GM11168 (cell line): ENCODE results near the gene RAD51B.
"Not testable (repeated sequence)": the region's sequence is repeated elsewhere in the genome, so short reads cannot be mapped to it uniquely, and the experiment has no call there.

Experiments
- in situ Hi-C: fragments of 300-500 bp; cut with MboI; formaldehyde crosslinking; loops from one replicate; pipeline ENCODE4 v1.12.0; 2022; ENCODE audit warnings: low sequenced_read_pairs; ENCODE audit not compliant: unreplicated experiment

Gene RAD51B

DNA sequence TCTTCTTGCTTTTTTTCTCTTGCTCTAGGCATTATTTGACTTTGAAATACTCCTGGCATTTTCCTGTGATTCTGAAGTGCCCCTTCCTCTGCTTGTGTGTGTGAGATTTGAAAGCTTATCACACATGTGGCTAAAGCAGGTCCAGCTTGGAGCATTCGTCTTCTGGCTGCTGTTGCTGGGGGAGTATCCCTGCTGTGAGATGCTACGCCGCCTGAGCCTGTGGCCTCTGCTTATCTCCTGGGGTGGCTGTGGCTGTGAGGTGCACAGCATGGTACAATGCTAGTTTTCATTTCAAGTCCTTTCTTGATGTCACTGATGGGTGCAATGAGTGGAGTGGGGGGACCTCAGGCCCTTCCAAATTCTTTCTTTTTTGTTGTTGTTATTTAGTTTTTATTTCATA lies 601.5 kb downstream of the RAD51B start:
- in situ Hi-C loops, result loop anchor here (25.0 kb wide), 1 partner anchor 391 kb away; no protein-coding TSS in a partner anchor

DNA sequence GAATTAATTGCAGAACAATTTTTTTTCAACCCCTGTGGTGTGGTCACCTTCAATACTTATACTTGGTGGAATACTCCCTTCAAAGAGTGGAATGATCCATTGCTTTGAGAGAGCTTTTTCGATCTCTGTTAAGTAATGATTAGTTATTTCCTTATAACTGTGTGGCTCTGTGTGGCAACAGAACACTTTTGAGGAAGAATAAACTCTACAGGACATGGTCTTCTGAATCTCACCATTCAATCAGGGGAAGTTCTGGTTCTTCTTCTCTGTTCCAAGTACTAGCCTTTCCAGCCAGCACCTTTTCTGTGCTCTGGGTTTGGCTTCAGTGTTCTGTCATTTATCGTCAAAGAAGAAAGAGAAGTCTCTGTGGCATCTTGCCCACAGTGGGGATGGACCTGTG lies 604.1 kb downstream of the RAD51B start:
- in situ Hi-C loops, result loop anchor here (25.0 kb wide), 1 partner anchor 389 kb away; no protein-coding TSS in a partner anchor

DNA sequence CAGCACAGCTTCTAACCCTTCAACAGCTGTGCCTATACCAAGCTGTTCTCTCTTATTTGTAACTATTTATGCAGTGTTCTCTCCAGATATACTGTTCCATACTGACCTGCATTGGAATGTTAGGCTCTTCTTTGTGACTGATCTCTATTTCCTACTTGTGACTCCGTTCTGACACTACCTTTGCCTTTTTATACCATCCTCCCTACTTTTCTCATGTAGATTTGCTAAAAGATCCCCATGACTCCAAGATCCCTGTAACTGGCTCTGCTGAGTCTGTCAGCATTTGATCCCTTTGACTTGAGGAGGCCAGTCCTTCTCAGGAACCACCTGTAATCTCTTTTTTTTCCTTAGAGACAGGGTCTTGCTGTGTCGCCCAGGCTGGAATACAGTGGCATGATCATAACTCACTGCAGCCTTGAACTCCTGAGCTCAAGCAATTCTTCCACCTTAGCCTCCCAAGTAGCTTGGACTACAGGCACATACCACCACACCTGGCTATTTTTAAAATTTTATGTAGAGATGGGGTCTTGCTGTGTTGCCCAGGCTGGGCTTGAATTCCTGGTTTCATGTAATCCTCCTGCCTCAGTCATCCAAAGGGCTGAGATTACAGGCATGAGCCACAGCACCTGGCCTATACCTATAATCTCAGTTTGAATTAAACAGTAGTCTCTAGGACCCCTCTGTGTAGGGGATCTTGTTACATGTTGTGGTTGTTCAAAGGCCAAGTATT lies 605.0 kb downstream of the RAD51B start:
- in situ Hi-C loops, result loop anchor here (25.0 kb wide), 1 partner anchor 388 kb away; no protein-coding TSS in a partner anchor

DNA sequence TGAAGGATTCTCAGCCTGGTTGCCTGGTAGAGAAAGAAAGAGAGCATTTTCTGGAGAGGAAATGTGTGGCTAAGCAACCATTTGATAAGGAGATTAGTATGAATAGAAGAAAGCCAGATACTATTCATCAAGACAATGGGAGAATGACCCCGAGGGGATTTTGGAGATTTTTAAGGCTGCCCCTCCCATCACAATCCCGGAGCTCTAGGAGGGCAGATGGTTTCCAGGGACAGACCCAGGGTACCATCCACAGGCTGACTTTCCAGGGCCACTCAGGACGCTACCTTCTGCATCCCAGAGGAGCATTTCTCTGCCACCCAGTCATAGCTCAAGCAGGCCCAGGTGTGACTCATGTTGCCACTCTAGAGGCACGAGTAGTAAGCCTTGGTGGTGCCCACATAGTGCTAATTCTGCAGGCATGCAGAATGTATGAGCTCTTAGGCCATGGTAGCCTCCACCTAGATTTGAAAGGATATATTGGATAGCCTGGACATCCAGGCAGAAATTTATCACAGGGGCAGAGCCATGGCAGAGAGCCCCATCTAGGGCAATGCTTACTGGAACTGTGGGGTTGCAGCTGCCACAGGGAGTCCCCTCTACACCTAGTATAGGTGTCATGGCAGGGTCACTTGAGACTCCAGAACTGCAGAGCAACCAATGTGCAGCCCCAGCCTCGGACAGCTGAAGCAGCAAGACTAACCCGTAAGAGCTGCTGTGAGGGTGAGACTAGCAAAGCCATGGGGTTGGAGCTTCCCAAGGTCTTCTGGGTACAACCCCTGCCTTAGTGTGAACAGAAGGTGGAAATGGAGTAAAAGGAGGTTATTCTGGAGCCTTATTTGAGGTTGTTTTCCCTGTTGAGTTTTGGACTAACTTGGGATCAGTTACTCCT lies 607.3 kb downstream of the RAD51B start:
- in situ Hi-C loops, result no loop called here

DNA sequence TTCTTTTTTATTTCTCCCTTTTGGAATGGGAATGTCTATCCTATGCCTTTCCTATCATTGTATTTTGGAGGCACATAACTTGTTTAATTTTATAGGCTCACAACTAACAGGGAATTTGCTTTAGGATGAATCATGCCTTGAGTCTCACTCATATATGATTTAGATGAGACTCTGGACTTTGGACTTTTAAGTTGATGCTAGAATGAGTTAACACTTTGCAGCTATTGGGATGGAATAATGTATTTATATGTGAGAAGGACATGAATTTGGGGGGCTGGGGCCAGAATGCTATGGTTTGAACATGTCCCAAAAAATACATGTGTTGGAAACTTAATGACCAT lies 607.9 kb downstream of the RAD51B start:
- in situ Hi-C loops, result no loop called here

DNA sequence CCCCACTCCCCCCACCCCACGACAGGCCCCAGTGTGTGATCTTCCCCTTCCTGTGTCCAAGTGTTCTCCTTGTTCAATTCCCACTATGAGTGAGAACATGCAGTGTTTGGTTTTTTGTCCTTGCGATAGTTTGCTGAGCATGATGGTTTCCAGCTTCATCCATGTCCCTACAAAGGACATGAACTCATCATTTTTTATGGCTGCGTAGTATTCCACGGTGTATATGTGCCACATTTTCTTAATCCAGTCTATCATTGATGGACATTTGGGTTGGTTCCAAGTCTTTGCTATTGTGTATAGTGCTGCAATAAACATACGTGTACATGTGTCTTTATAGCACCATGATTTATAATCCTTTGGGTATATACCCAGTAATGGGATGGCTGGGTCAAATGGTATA lies 609.3 kb downstream of the RAD51B start:
- in situ Hi-C loops, result not testable (repeated sequence)

DNA sequence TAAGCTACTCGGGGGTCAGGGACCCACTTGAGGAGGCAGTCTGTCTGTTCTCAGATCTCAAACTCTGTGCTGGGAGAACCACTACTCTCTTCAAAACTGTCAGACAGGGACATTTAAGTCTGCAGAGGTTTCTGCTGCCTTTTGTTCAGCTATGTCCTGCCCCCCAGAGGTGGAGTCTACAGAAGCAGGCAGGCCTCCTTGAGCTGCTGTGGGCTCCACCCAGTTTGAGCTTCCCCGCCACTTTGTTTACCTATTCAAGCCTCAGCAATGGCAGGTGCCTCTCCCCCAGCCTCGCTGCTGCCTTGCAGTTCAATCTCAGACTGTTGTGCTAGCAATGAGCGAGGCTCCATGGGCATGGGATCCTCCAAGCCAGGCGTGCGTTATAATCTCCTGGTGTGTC lies 614.6 kb downstream of the RAD51B start:
- in situ Hi-C loops, result not testable (repeated sequence)

DNA sequence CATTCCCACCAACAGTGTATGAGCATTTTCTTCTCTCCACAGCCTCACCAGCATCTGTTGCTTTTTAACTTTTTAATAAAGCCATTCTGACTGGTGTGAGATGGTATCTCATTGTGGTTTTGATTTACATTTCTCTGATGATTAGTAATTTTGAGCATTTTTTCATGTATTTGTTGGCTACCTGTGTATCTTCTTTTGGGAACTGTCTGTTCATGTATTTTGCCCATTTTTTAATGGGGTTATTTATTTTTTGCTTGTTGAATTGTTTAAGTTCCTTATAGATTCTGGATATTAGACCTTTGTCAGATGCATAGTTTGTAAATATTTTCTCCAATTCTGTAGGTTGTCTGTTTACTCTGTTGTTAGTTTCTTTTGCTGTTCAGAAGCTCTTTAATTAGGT lies 616.1 kb downstream of the RAD51B start:
- in situ Hi-C loops, result not testable (repeated sequence)

DNA sequence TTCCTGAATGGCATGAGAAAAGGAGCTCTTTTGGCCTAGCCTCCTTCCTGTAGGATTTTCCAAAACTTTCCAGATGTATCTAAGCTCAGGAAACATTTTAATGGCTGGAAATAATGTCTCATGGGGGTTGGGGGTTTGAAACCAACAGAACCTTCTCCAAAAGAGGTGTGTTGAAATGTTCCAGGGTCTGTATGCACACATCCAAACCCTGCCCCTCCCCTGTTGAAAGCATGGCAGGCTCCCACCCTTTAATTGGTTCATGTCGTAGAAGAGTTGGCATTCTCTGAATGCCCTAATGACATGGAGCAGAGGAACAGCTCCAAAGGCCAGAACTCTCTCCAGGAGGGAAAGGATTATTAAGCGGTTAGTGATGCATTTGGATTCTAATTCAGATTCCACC lies 620.1 kb downstream of the RAD51B start:
- in situ Hi-C loops, result no loop called here

DNA sequence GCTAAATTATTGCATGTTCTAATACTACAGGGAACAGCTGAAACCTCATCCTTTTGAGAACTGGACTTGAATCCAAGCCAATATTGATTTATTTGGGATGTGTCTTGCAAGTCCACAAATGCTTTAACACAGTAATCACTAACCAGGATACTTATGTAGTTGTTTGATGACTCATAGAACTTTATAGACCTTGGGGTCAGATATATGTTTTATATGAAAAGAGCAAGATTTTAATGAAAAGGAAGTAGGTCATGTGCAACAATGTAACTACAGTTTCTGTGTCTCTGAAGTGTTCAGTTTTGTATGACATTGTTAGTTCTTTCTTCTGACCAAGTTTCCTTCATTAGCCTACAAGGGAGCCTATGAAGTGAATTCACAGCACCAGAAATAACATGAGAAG lies 621.2 kb downstream of the RAD51B start:
- in situ Hi-C loops, result no loop called here

DNA sequence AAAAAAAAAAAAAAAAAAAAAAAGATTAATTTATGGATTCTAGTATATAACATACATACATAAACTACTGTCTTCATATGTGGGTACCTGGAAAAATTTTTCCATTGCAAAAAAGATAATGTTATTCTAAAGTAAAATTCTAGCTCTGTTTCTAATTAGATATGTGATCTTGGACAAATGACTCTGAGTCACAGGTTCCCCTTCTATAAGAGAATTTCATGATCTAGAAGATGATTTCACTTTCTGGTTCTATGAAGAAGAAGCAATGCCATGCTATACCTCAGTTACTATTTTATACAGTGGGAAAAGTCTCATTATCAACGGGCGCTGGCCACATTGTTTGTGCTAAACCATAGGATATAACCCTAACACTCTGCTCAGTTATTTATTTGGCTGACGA lies 622.0 kb downstream of the RAD51B start:
- in situ Hi-C loops, result no loop called here

DNA sequence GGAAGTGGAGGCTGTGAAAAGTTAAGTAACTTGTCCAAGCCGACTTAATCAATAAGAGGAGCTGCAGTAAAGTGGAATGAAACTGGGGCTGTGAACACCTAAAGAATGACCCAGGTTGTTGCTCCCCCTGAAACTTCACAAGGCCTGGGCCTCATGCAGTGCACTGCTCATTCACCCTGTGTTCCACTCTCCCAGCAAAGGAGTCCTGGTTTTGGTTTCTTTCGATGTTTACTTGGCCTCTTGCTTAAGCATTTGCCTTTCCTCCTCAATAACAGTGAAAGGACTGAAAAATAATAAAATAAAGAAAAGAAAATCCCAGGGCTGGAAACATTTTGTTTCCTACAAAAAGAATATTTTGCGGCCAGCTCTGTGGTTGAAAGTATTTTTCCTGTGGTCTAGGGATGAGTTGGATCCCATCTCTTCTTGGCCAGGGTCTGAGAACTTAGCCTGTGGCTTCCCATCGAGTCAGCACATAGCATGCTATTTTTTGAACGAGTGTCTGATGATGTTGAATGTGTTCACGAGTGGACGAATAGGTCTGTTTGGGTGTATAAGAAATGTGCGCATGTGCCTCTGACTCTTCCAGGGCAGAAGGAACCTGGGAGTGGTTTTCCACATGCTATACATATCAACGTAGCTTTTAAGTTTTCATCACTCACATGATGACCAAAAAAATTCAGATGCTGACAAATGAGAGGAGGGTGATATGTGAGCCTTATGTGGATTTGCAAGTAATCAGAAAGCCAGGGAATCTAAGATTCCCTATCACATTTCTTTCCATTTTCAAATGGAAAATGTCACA lies 623.5 kb downstream of the RAD51B start:
- in situ Hi-C loops, result no loop called here

DNA sequence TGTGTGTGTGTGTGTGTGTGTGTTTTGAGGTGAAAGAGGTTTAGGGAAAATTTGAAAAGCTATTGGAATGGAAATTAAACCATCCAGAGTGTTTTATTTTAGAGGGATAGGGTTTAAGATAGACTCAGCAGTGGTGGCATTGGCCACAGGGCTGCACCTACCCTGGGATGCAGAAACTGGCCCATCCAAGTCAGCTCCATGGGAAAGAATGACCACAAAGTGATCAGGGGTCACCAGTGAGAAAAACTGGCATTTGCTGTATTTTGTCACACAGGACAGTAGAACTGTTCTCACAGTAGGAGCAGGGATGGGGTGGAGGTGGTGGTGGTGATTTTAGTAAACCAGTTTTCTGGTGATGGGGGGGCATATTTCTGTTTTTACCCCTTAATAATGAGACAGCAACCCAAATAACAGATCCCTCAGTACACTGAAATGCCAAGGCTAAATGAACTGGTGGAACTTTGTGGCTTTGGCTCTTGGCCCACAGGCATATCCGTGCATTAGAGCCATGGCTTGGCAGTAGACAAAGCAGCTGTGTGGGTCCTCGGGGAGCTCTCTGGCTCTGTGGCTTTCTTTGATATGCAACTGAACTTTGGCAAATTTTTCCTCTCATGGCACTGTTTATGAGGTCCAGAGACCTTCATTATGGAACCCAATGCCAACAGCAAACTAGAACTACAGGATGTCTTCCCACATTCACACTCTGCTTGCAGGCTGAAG lies 625.0 kb downstream of the RAD51B start:
- in situ Hi-C loops, result no loop called here

DNA sequence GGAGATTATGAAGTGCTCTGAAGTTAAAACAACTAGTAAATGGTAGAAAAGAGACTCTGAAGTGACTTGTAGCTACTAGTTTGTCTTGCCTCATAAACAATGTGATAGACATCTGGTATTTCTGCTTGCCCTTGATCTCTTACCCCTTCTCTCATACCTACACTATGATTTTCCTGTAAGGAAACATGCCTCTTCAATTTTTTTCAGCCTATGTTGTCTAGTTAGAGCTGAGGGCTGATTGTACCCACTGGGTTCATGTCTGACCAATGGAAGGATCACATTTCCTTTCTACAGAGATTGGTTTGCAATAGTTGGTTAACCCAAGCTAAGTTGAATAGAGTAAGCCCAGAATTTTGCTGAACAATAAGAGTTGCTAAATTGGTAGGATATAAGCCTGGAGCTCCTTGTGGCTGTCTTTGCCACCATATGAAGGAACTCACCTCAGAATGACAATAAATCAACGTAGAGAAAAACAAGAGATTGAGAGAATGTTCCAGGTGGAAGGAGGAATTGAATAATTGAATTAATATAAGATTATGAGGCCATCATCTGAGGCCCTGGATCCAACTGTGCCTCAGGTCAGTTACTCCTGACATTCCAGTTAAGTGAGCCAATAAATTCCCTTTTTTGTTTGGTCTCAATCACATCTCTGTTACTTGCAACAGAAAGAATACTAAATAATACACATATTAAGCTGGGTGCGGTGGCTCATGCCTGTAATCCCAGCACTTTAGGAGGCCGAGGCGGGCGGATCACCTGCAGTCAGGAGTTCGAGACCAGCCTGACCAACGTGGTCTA lies 626.9 kb downstream of the RAD51B start:
- in situ Hi-C loops, result no loop called here

DNA sequence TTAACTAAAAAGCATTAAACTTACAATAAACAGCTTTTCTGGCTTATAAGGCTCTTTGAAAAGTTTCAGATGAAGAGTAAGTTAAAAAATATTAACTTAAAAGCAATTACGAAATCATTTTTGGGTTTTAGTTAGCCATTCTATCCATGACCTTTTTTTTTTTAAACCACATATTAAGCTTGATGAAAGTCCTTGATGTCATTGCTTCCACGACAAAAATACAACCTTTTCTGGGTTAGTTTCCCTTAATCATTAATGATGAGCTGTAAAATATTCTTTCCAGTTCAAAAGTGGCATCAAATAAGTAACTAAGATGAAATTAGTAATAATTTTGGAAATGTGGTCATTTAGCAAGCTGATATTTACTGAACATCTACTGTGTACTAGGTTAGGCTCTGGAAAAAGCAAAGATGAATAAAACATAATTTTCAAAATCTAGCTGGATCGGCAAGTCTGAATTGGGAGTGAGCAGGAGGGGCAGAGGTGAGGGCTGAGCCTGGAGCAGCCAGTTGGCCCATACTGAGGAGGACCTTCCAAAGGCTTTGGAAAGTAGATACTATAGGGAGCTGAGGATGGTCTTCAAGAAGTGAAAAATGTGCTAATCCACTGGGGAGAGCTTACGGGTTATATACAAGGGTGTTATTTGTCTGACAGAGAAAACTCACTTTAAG lies 628.1 kb downstream of the RAD51B start:
- in situ Hi-C loops, result no loop called here

DNA sequence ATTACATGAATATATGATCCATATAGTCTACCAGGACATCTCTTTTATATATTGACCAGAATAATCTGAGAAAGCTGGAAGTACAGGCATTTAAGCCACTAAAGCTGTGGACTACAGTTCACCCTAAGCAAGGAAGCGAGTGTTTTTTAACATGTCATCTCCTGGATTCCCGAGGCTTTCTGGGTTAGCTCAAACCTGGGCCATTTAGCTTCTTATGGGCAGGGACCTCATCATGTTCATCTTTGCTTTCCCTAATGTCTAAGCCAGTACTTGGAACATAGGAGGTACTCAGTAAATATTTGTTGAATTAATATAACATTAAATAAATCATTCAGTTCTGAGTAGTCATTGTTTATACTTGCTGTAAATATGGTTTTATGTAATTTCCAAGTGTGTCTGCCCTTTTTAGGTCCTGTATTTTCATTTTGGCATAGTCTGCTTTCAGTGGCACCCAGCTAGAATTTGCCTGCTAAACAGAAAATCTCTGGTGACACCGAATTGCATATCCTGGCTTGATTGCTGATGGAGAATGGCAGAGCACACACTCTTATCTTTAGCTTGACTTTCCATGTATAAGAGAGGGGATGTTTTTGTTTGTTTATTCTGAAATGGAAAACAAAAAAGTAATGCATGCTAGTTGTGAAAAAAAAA lies 628.8 kb downstream of the RAD51B start:
- in situ Hi-C loops, result no loop called here

DNA sequence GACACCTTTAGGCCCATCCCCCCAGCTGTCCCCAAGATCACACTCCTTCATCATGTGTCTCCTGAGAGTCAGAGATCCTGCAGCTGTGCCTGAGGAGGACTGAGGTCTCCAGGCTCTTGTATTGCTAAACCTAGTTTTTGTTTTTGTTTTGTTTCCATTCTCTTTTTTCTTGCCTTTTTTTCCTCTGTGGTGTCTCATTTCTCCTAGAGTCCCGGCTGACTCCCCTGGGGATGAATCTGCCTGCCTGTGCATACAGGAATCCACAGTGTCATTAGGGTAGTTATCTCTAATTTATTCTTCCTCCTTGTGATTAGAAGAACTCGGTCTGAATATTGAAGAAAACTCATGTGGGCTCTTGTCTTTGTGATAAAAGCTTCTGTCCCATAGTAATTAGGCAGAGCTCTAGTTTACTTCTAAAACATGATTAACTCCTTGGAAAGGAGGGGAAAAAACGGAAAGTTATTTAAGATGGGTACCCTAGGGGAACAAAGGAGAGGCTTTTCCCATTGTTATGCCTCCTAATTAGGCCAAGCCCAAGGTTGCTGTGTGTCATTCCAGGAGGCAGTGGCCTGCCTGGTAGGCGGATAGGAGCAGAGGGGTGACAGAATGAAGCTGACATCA lies 630.1 kb downstream of the RAD51B start:
- in situ Hi-C loops, result no loop called here
